Testis (tissue), 2 donors: ENCODE results near the gene TM4SF5.

Experiments
- POLR2A ChIP-seq: fragments of 450-650 bp; IDR thresholded peaks from one replicate; pipeline ENCODE4 v1.6.1; 2017; ENCODE audit warnings: antibody characterized with exemption, mild to moderate bottlenecking, moderate library complexity
- TF ChIP-seq, protein P1 (sequence below), 3 experiments: fragments of 450-650 bp in 2 of 3; fragments of 200-600 bp in 1 of 3; sonication (generic) in 1 of 3; IDR thresholded peaks; one replicate each; pipeline ENCODE4 v1.5.1; 2016 to 2019; ENCODE audit warnings: antibody characterized with exemption in 3 of 3, mild to moderate bottlenecking in 2 of 3, moderate library complexity in 1 of 3

- no peak for TF ChIP-seq POLR2A
- TF ChIP-seq, protein P1, sequence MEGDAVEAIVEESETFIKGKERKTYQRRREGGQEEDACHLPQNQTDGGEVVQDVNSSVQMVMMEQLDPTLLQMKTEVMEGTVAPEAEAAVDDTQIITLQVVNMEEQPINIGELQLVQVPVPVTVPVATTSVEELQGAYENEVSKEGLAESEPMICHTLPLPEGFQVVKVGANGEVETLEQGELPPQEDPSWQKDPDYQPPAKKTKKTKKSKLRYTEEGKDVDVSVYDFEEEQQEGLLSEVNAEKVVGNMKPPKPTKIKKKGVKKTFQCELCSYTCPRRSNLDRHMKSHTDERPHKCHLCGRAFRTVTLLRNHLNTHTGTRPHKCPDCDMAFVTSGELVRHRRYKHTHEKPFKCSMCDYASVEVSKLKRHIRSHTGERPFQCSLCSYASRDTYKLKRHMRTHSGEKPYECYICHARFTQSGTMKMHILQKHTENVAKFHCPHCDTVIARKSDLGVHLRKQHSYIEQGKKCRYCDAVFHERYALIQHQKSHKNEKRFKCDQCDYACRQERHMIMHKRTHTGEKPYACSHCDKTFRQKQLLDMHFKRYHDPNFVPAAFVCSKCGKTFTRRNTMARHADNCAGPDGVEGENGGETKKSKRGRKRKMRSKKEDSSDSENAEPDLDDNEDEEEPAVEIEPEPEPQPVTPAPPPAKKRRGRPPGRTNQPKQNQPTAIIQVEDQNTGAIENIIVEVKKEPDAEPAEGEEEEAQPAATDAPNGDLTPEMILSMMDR (IDR thresholded peaks at IDR 0.05) = no peak
Observed at GRCh38 chr17:4772235-4772613, 538 bp downstream of the TM4SF5 start.
